Smooth muscle cell (in vitro differentiated cells): ENCODE data around the gene PDE11A. TPM values are rescaled to one million over a fixed set of nuclear protein-coding genes. Genes with fewer than 3 reads are reported as not detected.

Source experiments
- DNase-seq: peaks from one replicate; lab custom pipeline; 2025; ENCODE audit not compliant: unreplicated experiment; lab: John Stamatoyannopoulos, UW
- H2AFZ ChIP-seq: fragments of 200-600 bp; sonication (generic); 2 replicates; pipeline ENCODE4 v1.6.0; 2016; ENCODE audit warnings: antibody characterized with exemption, low read depth, mild to moderate bottlenecking
- H3F3A ChIP-seq: fragments of 200-600 bp; sonication (generic); 2 replicates; pipeline ENCODE4 v1.6.0; 2017; ENCODE audit warnings: antibody characterized with exemption, low read depth
- H3K27ac ChIP-seq: fragments of 200-600 bp; sonication (generic); 2 replicates; pipeline ENCODE4 v1.5.1; 2016; ENCODE audit warnings: low read depth, mild to moderate bottlenecking
- H3K27me3 ChIP-seq: fragments of 200-600 bp; sonication (generic); 2 replicates; pipeline ENCODE4 v1.6.1; 2016; ENCODE audit warnings: low read depth, mild to moderate bottlenecking
- H3K36me3 ChIP-seq: fragments of 200-600 bp; sonication (generic); 2 replicates; pipeline ENCODE4 v1.5.1; 2016; ENCODE audit warnings: low read depth
- H3K4me1 ChIP-seq: fragments of 200-600 bp; sonication (generic); 2 replicates; pipeline ENCODE4 v1.5.1; 2016; ENCODE audit warnings: low read depth
- H3K4me2 ChIP-seq: fragments of 200-600 bp; sonication (generic); 2 replicates; pipeline ENCODE4 v1.6.0; 2016; ENCODE audit warnings: mild to moderate bottlenecking
- H3K4me3 ChIP-seq: fragments of 200-600 bp; sonication (generic); 2 replicates; pipeline ENCODE4 v1.5.1; 2016; ENCODE audit warnings: mild to moderate bottlenecking
- H3K79me2 ChIP-seq: fragments of 200-600 bp; sonication (generic); 2 replicates; pipeline ENCODE4 v1.6.0; 2016; ENCODE audit warnings: low read depth, mild to moderate bottlenecking
- H3K9ac ChIP-seq: fragments of 200-600 bp; sonication (generic); 2 replicates; pipeline ENCODE4 v1.6.0; 2016; ENCODE audit warnings: low read depth
- H3K9me3 ChIP-seq: fragments of 200-600 bp; sonication (generic); replicated peaks from 2 replicates; pipeline ENCODE4 v1.5.1; 2016; ENCODE audit warnings: low read depth
- H4K20me1 ChIP-seq: fragments of 200-600 bp; sonication (generic); 2 replicates; pipeline ENCODE4 v1.6.0; 2016; ENCODE audit warnings: low read depth
- WGBS: methylation state at CpG from one replicate; pipeline ENCODE4 v1.1.7; 2016; ENCODE audit warnings: low lambda C conversion rate; 5-methylcytosine and 5-hydroxymethylcytosine counted together
- polyA plus RNA-seq: library from polyadenylated mRNA; unstranded; fragments of >200 nt; fragmentation: Nextera tagmentation; extraction: Ambion mirVana; gene quantifications from 2 replicates; pipeline ENCODE4 v1.2.1, GENCODE V29; 2016
- total RNA-seq: library from RNA; depleted of rRNA; stranded (reverse); fragments of >200 nt; gene quantifications from 2 replicates; pipeline ENCODE4 v1.2.3, GENCODE V29; 2014
- TF ChIP-seq, protein P1 (sequence below): fragments of 200-600 bp; sonication (generic); IDR thresholded peaks from 2 replicates; pipeline ENCODE4 v1.5.1; 2017; ENCODE audit warnings: borderline replicate concordance, mild to moderate bottlenecking, antibody characterized with exemption; ENCODE audit not compliant: insufficient read depth, poor library complexity, severe bottlenecking

Gene PDE11A
- total and polyA plus RNA-seq, 2 experiments from 2014 or later, result under 0.01 TPM; not detected in 1

DNA sequence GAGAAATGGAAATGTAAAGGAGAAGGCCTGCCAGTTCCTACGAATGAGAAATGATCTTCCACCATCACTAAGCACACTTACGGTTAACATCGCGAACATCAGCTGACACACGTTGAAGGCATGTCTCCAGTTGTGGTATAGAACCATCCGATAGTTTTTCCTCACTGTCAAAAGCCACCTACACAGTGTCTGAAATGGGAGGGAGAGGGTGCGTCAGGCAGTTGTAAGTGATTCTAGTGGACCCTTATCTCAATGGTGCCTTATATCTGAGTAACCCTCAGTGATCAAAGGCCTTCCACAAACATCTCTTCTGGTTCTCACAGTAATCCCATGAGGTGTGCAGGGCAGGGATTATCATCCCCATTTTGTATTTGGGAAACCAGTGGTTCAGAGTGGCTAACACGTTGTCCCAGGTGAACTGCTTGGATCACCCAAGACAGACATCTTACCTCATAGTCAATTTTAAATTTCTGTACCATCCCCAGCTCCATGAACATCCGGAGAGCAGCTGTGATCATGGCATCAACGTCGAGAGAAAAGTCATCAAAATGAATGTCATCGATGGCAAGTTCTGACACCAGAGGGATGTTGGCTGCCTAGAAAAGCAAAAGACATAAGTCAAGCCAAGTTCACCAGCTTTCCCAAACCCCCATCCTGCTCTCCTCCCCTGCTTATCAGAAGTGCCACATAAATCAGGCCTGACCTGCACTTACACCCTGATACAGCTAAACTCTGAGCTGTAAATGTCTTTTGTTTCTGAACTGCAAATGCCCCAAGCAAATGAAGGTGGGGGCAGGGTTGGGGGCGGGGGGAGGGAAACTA is 344.8 kb downstream of the PDE11A start:
- DNase-seq, result no peak
- H3K4me2 ChIP-seq, result no peak overlapping the region
- H2AFZ ChIP-seq, result no peak overlapping the region
- 74% methylated on average over 13 of the region's 13 CpGs for WGBS
- peaks cover 26% of the 10 kb centered on the region for H3K4me1 ChIP-seq
- no peaks in the 10 kb centered on the region for H3F3A ChIP-seq
- H3K9me3 ChIP-seq, result no peaks in the 10 kb centered on the region
- H3K4me3 ChIP-seq, result no peak overlapping the region
- H4K20me1 ChIP-seq, result no peaks in the 10 kb centered on the region
- no peaks in the 10 kb centered on the region for H3K79me2 ChIP-seq
- no peaks in the 10 kb centered on the region for H3K36me3 ChIP-seq
- no peak overlapping the region for H3K9ac ChIP-seq
- TF ChIP-seq, protein P1, sequence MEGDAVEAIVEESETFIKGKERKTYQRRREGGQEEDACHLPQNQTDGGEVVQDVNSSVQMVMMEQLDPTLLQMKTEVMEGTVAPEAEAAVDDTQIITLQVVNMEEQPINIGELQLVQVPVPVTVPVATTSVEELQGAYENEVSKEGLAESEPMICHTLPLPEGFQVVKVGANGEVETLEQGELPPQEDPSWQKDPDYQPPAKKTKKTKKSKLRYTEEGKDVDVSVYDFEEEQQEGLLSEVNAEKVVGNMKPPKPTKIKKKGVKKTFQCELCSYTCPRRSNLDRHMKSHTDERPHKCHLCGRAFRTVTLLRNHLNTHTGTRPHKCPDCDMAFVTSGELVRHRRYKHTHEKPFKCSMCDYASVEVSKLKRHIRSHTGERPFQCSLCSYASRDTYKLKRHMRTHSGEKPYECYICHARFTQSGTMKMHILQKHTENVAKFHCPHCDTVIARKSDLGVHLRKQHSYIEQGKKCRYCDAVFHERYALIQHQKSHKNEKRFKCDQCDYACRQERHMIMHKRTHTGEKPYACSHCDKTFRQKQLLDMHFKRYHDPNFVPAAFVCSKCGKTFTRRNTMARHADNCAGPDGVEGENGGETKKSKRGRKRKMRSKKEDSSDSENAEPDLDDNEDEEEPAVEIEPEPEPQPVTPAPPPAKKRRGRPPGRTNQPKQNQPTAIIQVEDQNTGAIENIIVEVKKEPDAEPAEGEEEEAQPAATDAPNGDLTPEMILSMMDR, result no peak
- no peaks in the 10 kb centered on the region for H3K27me3 ChIP-seq
- H3K27ac ChIP-seq, result no peak overlapping the region

DNA sequence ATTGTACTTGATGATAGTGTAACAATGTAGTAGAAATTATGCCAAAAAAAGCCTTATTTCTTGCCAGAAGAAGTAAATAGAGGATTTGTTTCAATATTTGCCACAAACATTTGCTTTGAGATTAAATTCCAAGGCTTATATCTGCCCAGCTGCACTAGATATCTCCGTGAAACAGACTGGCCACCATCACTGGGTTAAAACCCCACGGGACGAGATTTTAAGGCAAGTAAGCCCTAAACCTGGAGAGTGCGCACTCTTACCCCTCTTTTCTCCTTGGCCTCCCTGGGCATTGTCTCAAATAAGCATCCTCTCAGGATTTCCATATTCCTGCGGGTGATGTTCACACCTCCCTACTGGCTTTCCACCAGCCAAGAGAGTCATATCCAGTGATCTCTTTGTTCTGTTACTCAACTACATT is 345.6 kb downstream of the PDE11A start:
- H3K36me3 ChIP-seq, result no peaks in the 10 kb centered on the region
- no peak overlapping the region for H3K9ac ChIP-seq
- H3K9me3 ChIP-seq, result no peaks in the 10 kb centered on the region
- H3K79me2 ChIP-seq, result no peaks in the 10 kb centered on the region
- H4K20me1 ChIP-seq, result no peaks in the 10 kb centered on the region
- TF ChIP-seq, protein P1, result no peak
- WGBS, result 86% methylated on average over 5 of the region's 5 CpGs
- no peaks in the 10 kb centered on the region for H3K27me3 ChIP-seq
- no peak for DNase-seq
- H3K4me2 ChIP-seq, result no peak overlapping the region
- H3K4me1 ChIP-seq, result peaks cover 22% of the 10 kb centered on the region
- no peaks in the 10 kb centered on the region for H3F3A ChIP-seq
- no peak overlapping the region for H3K27ac ChIP-seq
- no peak overlapping the region for H2AFZ ChIP-seq
- H3K4me3 ChIP-seq, result no peak overlapping the region

DNA sequence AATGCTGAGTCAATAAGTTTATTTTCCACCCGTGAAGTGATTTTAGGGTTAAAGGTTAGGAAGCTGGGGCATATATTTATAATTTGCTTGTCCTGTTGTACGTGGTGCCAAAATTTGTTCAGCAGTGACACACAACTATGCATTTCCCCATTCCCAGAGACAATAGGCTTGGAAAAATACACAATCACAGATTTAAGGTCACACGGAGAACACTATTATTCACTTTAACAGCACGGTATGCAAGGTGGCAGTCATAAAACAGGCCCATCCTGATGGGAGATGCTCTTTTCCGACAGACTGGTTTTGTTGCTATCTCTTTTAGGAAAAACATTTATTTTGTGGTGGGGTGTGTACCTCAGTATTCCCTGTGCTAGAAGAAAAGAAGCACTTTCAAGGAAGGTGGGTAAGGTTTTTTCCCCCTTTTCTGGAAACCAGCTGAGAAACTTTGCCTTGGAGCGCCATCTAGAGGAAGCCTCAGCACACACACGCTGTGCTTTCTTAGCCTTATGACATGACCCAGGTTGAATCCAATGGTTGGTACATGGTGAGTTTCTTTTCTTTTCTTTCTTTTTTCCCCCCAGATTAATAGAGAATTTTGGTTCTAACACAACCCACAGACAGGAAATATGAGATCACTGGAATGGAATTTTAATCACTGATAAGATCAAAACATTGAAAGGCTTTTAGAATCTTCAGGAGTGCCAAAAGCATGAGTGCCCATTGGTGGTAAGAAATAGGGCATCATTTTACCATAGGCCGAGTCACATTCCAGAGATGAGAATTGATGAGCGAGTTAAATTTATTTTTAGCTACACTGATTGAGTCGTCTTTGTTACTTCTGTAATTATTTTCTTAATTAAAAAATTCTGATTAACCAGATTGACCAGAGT is 347.9 kb downstream of the PDE11A start:
- H3K9ac ChIP-seq, result no peak overlapping the region
- no peak overlapping the region for H3K4me3 ChIP-seq
- no peak overlapping the region for H2AFZ ChIP-seq
- 38% methylated on average over 10 of the region's 10 CpGs for WGBS
- no peaks in the 10 kb centered on the region for H3K79me2 ChIP-seq
- no peak overlapping the region for H3K27ac ChIP-seq
- H3F3A ChIP-seq, result no peaks in the 10 kb centered on the region
- peaks cover 3% of the 10 kb centered on the region for H3K4me1 ChIP-seq
- no peaks in the 10 kb centered on the region for H3K9me3 ChIP-seq
- no peaks in the 10 kb centered on the region for H3K36me3 ChIP-seq
- H3K4me2 ChIP-seq, result no peak overlapping the region
- TF ChIP-seq, protein P1, result peak; percentile 94
- no peaks in the 10 kb centered on the region for H3K27me3 ChIP-seq
- no peaks in the 10 kb centered on the region for H4K20me1 ChIP-seq
- DNase-seq, result peak; percentile 1
